CD14-positive monocyte (primary cell): ENCODE results near the gene OLFM1. TPM values are rescaled to one million over a fixed set of nuclear protein-coding genes. Genes with fewer than 3 reads are reported as not detected.

Source experiments
- DNase-seq, 3 donors: peaks; one replicate each; pipeline ENCODE4 v3.0.0-alpha.2; 2011 to 2022
- H2AFZ ChIP-seq: 2 replicates; pipeline ENCODE4 v1.6.0; 2012; ENCODE audit warnings: mild to moderate bottlenecking, low read depth, low read length, inconsistent platforms; ENCODE audit not compliant: insufficient read depth, poor library complexity, severe bottlenecking
- H3K27ac ChIP-seq, 2 donors: 1 replicate in 1 of 2; 2 replicates in 1 of 2; pipeline ENCODE4 v1.5.1; 2012 to 2013; ENCODE audit warnings: low read length in 2 of 2, control low read depth in 1 of 2, inconsistent platforms in 1 of 2, low read depth in 1 of 2, mild to moderate bottlenecking in 1 of 2
- H3K27me3 ChIP-seq, 2 donors: one replicate each; pipeline versions ENCODE4 v1.6.0 to v1.6.1; 2011 to 2013; ENCODE audit warnings: low read length in 2 of 2; ENCODE audit not compliant: control insufficient read depth in 2 of 2, insufficient read depth in 2 of 2
- H3K36me3 ChIP-seq, 2 donors: replicated peaks in 1 of 2; 1 replicate in 1 of 2; 2 replicates in 1 of 2; pipeline versions ENCODE4 v1.5.1 to v1.6.1; 2012 to 2013; ENCODE audit warnings: low read length in 2 of 2, control low read depth in 1 of 2, inconsistent platforms in 1 of 2, mild to moderate bottlenecking in 1 of 2; ENCODE audit not compliant: insufficient read depth in 2 of 2, control insufficient read depth in 1 of 2
- H3K4me1 ChIP-seq, 2 donors: 1 replicate in 1 of 2; 2 replicates in 1 of 2; pipeline versions ENCODE4 v1.5.1 to v1.6.1; 2012 to 2013; ENCODE audit warnings: low read length in 2 of 2, control low read depth in 1 of 2, inconsistent platforms in 1 of 2, mild to moderate bottlenecking in 1 of 2, moderate library complexity in 1 of 2; ENCODE audit not compliant: insufficient read depth in 2 of 2, control insufficient read depth in 1 of 2
- H3K4me2 ChIP-seq: replicated peaks from 2 replicates; pipeline ENCODE3; 2012; ENCODE audit warnings: low read length, moderate library complexity, mild to moderate bottlenecking; ENCODE audit not compliant: poor library complexity, severe bottlenecking; ENCODE audit errors: extremely low read depth
- H3K4me3 ChIP-seq, 3 experiments: fragments of 200-600 bp in 1 of 3; sonication (generic) in 1 of 3; replicated peaks in 1 of 3; 1 replicate in 2 of 3; 2 replicates in 1 of 3; pipeline ENCODE4 v1.5.1; 2011 to 2013; ENCODE audit warnings: low read length in 3 of 3, mild to moderate bottlenecking in 3 of 3, control low read depth in 2 of 3, low read depth in 2 of 3, inconsistent platforms in 1 of 3, moderate library complexity in 1 of 3
- H3K79me2 ChIP-seq: 2 replicates; pipeline ENCODE4 v1.6.0; 2012; ENCODE audit warnings: mild to moderate bottlenecking, control low read depth, inconsistent platforms, low read length, moderate library complexity; ENCODE audit not compliant: insufficient read depth
- H3K9ac ChIP-seq: 2 replicates; pipeline ENCODE4 v1.6.0; 2017; ENCODE audit warnings: low read length, mild to moderate bottlenecking; ENCODE audit not compliant: insufficient read depth, poor library complexity, severe bottlenecking
- H3K9me3 ChIP-seq, 2 donors: replicated peaks in 1 of 2; 1 replicate in 1 of 2; 2 replicates in 1 of 2; pipeline versions ENCODE4 v1.5.1 to v1.6.1; 2012 to 2013; ENCODE audit warnings: low read length in 2 of 2, control low read depth in 1 of 2; ENCODE audit not compliant: control insufficient read depth in 1 of 2, insufficient read depth in 1 of 2
- H4K20me1 ChIP-seq: 2 replicates; pipeline ENCODE4 v1.6.0; 2012; ENCODE audit warnings: mild to moderate bottlenecking, low read length, control low read depth, moderate library complexity; ENCODE audit not compliant: insufficient read depth
- H3K27ac Mint-ChIP-seq, 7 donors: one replicate each; pipeline ENCODE4 v1.8.0; 2020; ENCODE audit warnings: mild to moderate bottlenecking in 7 of 7, mixed read lengths in 7 of 7, moderate library complexity in 6 of 7, inconsistent platforms in 2 of 7
- H3K27me3 Mint-ChIP-seq, 3 donors: one replicate each; pipeline ENCODE4 v1.8.0; 2021 to 2022; ENCODE audit warnings: low read depth in 3 of 3, mild to moderate bottlenecking in 3 of 3, mixed read lengths in 3 of 3, moderate library complexity in 3 of 3, inconsistent platforms in 1 of 3
- H3K36me3 Mint-ChIP-seq, 2 donors: one replicate each; pipeline ENCODE4 v1.8.0; 2020; ENCODE audit warnings: mixed read lengths in 2 of 2, inconsistent platforms in 1 of 2, mild to moderate bottlenecking in 1 of 2
- H3K4me1 Mint-ChIP-seq: one replicate; pipeline ENCODE4 v1.8.0; 2020; ENCODE audit warnings: mild to moderate bottlenecking, mixed read lengths
- H3K4me3 Mint-ChIP-seq, 2 donors: one replicate each; pipeline ENCODE4 v1.8.0; 2020; ENCODE audit warnings: mild to moderate bottlenecking in 2 of 2, mixed read lengths in 2 of 2, moderate library complexity in 1 of 2
- H3K9me3 Mint-ChIP-seq, 7 donors: one replicate each; pipeline ENCODE4 v1.8.0; 2020 to 2022; ENCODE audit warnings: mixed read lengths in 7 of 7, mild to moderate bottlenecking in 6 of 7, moderate library complexity in 6 of 7, inconsistent platforms in 2 of 7
- CTCF ChIP-seq: fragments of 200-600 bp; IDR thresholded peaks from one replicate; pipeline ENCODE4 v1.8.0; 2022; ENCODE audit warnings: antibody characterized with exemption, mild to moderate bottlenecking
- WGBS: methylation state at CpG from one replicate; pipeline ENCODE4 v1.1.5; 2013; ENCODE audit warnings: missing lambda C conversion rate; ENCODE audit not compliant: insufficient coverage; 5-methylcytosine and 5-hydroxymethylcytosine counted together
- intact Hi-C, 2 donors: fragments of 100-400 bp; cut with micrococcal nuclease; formaldehyde crosslinking; loops; one replicate each; pipeline versions ENCODE4 v1.15.0 to v1.15.1; 2023
- polyA plus RNA-seq, 3 donors: library from polyadenylated mRNA; depleted of rRNA in 1 of 3; unstranded in 2 of 3; stranded (reverse) in 1 of 3; fragments of 300-500 nt in 2 of 3; fragments of >200 nt in 1 of 3; fragmentation: Illumina TruSeq in 2 of 3; gene quantifications; 1 replicate in 2 of 3; 2 replicates in 1 of 3; pipeline ENCODE4 v1.2.3, GENCODE V29; 2012 to 2021

The OLFM1 gene
- polyA plus RNA-seq, 3 donors: 7.6 to 10.9 (median 9.4) TPM

GRCh38 chr9:135039916-135040645, 47.4 kb upstream of the OLFM1 start:
- no peaks in the 10 kb centered on the region for H3K79me2 ChIP-seq
- H3K27me3 Mint-ChIP-seq: peaks cover 12 to 29% (median 20%) of the 10 kb centered on the region in 3 donors

GRCh38 chr9:135040892-135041291, 46.6 kb upstream of the OLFM1 start:
- intact Hi-C loops: no loop called here
- Histone ChIP-seq H3K9me3 (no peaks in the 10 kb centered on the region), H3K79me2 (no peaks in the 10 kb centered on the region), H3K27me3 (no peaks in the 10 kb centered on the region), H2AFZ (no peak overlapping the region), H4K20me1 (no peaks in the 10 kb centered on the region), H3K4me2 (no peak overlapping the region), H3K4me1 (no peaks in the 10 kb centered on the region), H3K9ac (no peak overlapping the region), H3K4me3 (no peak overlapping the region), H3K27ac (no peak overlapping the region), H3K36me3 (no peaks in the 10 kb centered on the region)
- Mint-ChIP-seq H3K4me1 (no peaks in the 10 kb centered on the region), H3K36me3 (no peaks in the 10 kb centered on the region), H3K9me3 (no peaks in the 10 kb centered on the region), H3K4me3 (no peak overlapping the region), H3K27ac (no peak overlapping the region), H3K27me3 (peaks cover 12 to 27% (median 18%) of the 10 kb centered on the region in 3 donors)
- TF ChIP-seq CTCF: no peak
- WGBS: 78% methylated on average over 12 of the region's 16 CpGs
- no peak for DNase-seq

More at GRCh38 chr9:135039916-135040645, 47.4 kb upstream of the OLFM1 start:
- no peak overlapping the region for H3K4me3 ChIP-seq
- H4K20me1 ChIP-seq: no peaks in the 10 kb centered on the region
- intact Hi-C loops: no loop called here
- peak overlapping the region in 1 of 7 donors; percentile 50 for H3K27ac Mint-ChIP-seq
- no peaks in the 10 kb centered on the region for H3K27me3 ChIP-seq
- TF ChIP-seq CTCF: no peak
- no peaks in the 10 kb centered on the region for H3K4me1 Mint-ChIP-seq
- H3K4me2 ChIP-seq: no peak overlapping the region
- H3K9ac ChIP-seq: no peak overlapping the region
- H3K4me3 Mint-ChIP-seq: no peak overlapping the region
- H2AFZ ChIP-seq: no peak overlapping the region
- H3K4me1 ChIP-seq: no peaks in the 10 kb centered on the region
- no peaks in the 10 kb centered on the region for H3K36me3 Mint-ChIP-seq
- WGBS: 84% methylated on average over 6 of the region's 9 CpGs
- peaks cover 0 to 2% (median 0%) of the 10 kb centered on the region in 7 donors for H3K9me3 Mint-ChIP-seq
- no peak for DNase-seq
- H3K36me3 ChIP-seq: no peaks in the 10 kb centered on the region
- no peak overlapping the region for H3K27ac ChIP-seq
- no peaks in the 10 kb centered on the region for H3K9me3 ChIP-seq
